Retina (tissue), 1 donor: ENCODE results near the gene DPY19L3.
"Not testable (repeated sequence)": the region's sequence is repeated elsewhere in the genome, so short reads cannot be mapped to it uniquely, and the experiment has no call there.

Experiments
- DNase-seq: peaks from one replicate; pipeline ENCODE4 v3.0.0-alpha.2; 2016

Gene DPY19L3, protein sequence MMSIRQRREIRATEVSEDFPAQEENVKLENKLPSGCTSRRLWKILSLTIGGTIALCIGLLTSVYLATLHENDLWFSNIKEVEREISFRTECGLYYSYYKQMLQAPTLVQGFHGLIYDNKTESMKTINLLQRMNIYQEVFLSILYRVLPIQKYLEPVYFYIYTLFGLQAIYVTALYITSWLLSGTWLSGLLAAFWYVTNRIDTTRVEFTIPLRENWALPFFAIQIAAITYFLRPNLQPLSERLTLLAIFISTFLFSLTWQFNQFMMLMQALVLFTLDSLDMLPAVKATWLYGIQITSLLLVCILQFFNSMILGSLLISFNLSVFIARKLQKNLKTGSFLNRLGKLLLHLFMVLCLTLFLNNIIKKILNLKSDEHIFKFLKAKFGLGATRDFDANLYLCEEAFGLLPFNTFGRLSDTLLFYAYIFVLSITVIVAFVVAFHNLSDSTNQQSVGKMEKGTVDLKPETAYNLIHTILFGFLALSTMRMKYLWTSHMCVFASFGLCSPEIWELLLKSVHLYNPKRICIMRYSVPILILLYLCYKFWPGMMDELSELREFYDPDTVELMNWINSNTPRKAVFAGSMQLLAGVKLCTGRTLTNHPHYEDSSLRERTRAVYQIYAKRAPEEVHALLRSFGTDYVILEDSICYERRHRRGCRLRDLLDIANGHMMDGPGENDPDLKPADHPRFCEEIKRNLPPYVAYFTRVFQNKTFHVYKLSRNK

DNA sequence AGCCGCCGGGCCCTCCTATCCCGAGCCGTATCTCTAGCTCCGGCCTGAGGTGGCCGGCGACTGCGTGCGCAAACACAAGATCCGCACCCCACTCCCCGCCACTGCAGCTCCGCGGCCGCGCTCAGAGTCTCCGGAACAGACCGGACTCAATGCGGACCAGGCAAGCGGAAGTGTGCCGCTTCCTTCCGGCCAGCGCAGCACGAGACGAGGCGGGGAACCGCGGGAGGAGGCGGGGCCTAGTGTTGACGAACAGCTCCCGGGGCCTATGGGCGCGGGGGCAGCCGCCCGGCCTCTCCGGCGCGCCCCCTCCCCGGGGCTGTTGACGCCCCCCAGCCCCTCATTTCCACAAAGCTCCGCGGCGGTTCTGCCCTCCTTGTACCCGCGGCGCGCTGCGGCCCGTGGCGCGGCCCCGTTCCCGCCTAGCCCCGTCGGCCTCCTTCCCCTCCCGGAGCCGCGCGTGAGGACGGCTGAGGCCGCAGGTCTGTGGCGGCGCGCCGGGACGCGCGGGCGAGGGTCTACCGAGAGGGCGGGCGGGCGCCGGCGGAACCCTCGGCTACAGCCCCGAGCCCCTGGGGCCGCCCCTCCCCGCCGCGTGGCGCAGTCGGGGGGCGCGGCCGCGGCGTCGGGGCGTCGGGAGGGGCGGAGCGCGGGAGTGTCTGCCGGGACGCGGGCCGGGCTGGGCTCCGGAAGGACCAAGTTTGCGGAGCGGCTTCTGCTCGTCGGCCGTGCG, at the start of gene DPY19L3:
DPY19L3 (plus strand) TSS at position 340 of the 730 bp plus-strand sequence. CDS start 2,484 bp downstream, outside the sequence.
- peak; percentile 98 for DNase-seq

DNA sequence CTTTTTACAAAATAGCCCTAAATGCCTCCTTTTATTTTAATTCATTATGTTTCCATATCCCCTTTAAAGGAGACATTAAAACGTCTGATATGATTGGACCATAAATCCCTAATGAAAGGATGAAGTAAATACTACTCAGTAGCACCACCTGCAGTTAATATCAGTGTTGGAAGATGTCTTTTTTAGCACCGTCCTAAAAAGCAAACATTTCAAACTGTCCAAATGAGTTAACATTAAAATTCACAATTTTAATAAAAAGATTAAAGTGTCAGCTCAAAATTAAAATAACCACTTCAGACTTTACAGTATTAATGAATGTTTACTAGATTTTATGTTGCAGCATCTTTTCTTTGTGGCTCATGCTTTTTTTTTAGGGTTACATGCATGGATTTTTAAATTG, 47.9 kb upstream of the DPY19L3 start:
- no peak for DNase-seq

DNA sequence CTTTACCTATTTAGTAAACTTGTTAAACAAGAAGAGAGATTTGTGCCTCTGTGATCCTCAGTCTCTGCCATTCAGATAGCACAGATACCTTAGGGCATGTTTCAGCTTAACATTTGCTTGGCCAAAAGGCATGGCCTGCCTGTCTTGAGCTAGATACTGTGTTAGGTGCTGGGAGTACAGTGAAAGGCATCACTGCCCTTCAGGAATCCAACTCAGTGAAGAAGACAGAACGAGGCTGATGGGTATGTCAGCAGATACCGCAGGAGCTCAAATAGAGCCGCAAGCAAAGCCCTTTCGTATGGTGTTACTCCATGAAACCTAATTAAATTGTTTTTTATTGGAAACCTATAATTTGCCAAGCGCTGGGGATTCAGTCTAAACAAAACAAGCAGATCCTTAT, 47.2 kb upstream of the DPY19L3 start:
- no peak for DNase-seq

DNA sequence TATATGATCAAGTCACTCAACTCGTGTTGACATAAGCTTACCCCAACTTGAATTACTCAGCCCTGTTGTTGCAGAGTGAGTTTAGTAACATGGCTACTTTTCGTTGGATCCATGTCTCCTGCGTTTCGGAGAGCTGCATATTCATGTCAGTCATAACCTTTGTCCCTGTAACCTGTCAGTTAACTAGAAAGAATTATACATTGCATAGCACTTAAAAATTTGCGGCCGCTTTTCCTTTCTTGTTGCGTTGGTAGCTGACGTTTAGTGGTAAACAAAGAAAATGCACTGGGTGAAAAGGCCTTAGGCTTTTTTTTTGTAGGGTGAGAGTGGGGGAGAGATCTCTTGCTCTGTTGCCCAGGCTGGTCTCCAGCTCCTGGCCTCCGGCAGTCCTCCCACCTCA, 46.0 kb upstream of the DPY19L3 start:
- no peak for DNase-seq

DNA sequence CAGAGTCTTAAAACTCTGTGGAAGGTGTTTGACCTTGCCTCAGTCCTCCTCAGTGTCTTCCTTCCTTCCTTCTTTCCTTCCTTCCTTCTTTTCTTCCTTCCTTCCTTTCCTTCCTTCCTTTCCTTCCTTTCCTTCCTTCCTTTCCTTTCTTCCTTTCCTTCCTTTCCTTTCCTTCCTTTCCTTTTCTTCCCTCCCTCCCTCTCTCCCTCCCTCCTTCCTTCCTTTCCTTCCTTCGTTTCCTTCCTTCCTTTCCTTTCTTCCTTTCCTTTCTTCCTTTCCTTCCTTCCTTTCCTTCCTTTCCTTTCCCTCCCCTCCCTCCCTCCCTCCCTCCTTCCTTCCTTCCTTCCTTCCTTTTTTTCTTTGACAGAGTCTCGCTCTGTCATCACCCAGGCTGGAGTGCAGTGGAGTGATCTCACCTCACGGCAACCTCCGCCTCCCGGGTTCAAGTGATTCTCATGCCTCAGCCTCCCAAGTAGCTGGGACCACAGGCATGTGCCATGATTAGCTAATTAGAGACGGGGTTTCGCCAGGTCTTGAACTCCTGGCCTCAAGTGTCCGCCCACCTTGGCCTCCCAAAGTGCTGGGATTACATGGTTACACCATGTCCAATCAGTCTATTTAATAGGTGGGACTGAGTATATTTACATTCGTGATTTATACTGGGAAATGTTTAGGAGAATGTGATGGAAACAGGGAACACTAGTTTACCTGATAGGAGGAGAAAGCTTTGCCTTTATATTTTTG, 43.8 kb upstream of the DPY19L3 start:
- no peak for DNase-seq

DNA sequence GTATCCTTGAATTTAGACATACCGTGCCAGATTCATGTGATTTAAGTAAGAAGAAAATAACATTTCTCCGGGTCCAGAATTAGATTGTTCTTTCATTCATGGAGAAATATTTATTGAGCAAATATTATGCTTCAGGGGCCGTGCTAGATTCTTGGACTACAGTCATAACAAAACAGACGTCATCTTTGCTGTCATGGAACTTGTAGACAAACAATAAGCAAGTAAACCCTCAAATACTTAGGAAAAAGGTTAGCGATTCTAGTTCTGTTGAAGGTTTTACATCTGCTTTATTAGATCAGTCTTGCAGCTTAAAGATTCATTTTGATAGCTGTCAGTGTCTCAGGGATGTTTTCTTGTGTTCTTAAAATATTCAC, 43.3 kb upstream of the DPY19L3 start:
- no peak for DNase-seq

DNA sequence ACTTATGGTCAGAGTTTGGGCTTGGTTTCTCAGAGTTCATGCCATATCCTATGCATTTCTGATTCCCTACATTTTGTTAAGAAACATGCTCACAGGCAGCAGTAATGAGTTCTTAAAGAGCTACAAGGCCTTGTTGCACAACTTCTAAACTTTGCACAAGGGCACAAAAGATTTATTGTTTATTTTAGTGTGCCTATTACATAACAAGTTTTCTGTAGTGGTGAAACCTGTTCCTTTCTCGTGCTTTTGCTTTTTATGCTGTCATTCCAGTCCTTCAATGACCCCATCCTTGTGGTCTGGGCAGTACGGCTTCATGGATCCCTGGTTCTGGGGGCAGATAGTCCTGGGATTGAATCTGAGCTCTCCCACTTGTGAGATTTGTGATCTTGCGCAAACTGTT, 42.4 kb upstream of the DPY19L3 start:
- DNase-seq: no peak

DNA sequence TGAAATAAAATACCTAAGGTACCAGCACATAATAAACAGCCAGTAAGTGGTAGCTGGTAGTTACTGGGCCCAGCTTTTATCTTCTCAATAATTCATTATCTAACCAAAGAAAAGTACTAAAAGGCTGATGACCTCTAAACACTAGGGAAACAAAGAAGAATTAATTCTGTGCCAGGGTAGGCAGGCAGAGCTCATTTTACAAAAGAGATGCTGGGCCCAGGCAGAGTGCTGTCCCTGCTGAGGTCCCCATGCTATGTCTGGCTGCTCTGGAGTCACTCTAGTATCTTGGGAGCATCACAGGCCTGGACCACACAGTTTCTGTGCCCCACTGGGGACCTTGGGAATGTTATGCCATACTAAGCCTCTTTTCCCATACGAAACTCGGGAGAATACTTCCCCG, 41.9 kb upstream of the DPY19L3 start:
- DNase-seq: no peak

DNA sequence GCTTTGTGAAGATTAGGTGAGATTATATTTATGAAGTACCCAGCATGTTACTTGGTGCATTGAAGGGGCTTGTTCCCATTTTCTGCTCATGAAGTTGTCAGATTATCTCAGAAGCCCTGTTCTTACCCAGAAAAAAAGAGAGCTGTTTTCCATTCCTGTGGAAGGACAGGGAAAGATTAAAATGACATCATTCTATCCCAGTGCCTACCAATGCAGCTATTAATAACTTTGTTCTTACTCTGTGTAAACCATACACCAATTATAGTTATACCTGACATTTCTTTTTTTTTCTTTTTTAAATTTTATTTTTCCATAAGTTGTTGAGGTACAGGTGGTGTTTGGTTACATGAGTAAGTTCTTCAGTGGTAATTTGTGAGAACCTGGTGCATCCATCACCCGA, 41.5 kb upstream of the DPY19L3 start:
- no peak for DNase-seq

DNA sequence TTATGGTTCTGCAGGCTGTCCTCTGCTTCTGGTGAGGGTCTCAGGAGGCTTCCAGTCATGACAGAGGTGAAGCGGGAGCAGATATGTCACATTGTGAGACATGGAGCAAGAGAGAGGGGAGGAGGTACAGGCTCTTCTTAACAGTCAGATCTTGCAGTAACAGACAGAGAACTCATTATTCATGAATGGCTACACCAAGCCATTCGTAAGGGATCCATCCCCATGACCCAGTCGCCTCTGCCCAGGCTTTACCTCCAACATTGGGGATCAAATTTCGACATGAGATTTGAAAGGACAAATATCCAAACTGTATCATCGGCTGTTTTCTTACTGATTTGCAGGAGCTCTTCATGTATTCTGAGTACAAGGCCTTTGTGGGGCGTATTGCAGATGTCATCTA, 38.5 kb upstream of the DPY19L3 start:
- DNase-seq: no peak

DNA sequence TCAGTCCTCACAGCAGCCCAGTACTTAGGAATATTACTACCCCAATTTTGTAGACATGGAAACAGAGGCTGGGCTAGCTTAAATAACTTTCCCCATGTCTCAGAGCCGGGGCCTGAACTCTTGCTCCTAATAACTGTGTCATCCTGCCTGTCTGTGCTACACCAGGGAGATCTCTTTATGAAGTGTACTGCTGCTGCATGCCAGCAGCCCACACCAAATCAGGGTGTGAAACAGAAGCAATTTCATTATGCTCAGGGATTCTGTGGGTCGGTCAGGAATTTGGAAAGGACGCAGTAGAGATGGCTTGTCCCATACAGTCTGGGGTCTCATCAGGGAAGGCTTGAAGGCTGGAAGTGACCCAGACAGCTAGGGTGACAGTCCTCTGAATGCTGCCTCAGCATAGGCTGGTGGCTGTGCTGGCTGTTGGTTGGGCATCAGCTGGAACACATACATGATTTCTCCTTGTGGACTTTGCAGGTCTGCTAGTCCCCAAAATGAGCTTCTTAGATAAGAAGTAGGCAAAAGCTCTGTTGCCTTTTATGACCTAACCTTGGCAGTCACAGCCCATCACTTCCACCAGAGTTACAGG, 37.5 kb upstream of the DPY19L3 start:
- no peak for DNase-seq

DNA sequence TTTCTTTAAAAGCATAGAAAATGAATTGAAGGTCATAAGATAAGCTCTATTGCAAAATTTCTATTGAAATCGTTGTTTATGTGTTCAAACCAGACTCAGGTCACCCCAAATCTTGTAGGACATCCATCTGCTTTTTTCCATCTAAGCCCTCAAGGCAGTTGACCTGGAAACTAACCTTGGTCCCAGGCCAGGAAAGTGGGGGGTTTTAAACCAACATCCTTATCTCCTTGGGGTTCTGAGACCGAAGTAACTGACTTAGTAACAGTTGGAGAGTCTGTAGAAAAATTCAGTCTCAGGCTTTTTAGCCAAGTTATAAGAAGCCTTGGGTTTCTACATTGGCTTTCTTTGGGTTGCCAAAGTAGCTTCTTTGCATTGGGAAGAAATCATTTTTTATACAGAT, 36.8 kb upstream of the DPY19L3 start:
- no peak for DNase-seq

DNA sequence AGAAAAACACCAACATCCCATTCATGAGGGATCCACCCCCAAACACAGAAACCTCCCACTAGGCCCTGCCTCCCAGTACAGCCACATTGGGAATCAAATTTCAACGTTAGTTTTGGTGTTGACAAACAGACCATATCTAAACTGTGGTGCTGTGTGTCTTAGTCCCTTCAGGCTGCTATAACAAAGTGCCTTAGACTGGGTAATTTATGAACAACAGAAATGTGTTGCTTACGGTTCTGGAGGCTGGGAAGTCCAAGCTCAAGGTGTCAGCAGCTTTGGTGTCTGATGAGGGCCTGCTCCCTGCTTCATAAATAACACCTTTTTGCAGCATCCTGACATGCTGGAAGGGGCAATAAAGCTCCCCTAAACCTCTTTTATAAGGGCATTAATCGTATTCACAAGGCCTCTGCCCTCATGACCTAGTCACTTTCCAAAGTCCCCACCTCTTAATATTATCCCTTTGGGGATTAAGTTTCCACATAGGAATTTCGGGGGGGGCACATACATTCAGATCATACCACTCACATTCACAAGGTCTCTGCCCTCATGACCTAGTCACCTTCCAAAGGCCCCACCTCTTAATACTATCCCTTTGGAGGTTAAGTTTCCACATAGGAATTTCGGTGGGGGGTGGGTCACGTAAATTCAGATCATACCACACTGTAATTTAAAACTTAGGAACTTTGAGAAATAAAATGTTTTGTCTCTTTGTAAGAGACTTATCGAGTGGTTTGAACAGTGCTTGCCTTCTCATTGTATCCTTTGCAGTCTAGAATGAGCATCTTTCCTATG, 32.6 kb upstream of the DPY19L3 start:
- DNase-seq: no peak

DNA sequence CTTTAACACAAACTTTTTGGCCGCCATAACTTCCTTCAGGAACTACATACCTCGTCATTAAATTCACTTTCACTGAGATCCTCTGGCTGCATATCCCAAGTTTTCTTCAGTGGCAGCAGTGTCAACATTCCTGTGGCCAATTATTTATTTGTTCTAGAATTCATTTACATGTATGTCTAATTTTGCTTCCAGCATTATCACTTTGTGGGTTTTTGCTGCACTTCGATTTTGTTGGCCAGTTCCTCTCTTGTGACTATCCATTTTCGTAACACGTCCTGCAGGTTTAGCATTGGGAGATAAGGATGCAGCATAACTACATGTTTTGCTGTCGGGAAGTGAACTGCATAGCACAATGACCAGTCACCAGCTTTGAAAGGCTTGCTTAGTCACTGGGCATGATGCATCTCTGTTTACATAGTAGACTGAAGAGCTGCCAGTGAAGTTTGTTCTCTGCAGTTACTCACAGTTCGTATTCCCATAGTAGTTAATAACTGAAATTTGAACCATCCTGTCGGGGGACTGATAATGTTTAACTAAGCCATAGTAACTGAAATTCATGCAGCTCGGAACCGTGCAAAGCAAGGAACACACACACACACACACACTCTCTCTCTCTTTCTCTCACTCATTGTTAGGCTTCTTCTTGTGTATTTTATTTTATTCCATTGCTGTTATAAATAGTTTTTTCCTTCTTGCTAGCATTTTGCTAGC, 31.8 kb upstream of the DPY19L3 start:
- no peak for DNase-seq

DNA sequence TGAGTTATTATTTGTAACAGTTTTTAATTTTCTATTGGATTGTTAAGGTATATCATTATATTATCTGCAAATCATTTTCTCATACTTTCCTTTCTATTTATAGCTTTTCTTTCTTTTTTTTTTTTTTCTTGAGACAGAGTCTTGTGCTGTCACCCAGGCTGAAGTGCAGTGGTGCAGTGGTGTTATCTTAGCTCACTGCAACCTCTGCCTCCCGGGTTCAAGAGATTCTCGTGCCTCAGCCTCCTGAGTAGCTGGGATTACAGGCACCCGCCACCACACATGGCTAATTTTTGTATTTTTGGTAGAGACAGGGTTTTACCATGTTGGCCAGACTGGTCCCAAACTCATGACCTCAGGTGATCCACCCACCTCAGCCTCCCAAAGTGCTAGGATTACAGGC, 31.2 kb upstream of the DPY19L3 start:
- DNase-seq: not testable (repeated sequence)

DNA sequence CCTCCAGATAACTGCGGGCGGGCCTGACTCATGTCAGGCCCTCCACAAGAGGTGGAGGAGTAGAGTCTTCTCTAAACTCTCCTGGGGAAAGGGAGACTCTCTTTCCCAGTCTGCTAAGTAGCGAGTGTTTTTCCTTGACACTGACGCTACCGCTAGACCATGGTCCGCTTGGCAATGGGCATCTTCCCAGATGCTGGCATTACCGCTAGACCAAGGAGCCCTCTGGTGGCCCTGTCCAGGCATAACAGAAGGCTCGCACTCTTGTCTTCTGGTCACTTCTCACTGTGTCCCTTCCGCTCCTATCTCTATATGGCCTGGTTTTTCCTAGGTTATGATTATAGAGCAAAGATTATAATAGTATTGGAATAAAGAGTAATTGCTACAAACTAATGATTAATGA, 28.5 kb upstream of the DPY19L3 start:
- not testable (repeated sequence) for DNase-seq

DNA sequence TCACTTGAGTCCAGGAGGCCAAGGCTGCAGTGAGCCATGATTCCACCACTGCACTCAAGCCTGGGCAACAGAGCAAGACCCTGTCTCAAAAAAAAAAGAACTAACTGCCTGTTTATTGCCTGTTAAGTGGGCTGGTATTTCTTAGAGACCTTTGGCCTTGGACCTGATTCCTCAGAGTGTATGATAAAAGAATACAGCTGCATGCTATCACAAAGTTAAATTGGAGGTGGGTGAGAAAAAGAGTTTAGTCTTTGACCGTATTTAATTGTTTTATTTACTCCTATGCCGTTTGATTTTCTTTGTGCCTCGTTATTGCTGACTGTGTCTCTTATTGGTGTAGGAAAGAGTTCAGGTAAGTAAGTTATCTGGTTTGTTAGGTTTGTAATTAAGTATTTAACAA, 25.3 kb upstream of the DPY19L3 start:
- no peak for DNase-seq

DNA sequence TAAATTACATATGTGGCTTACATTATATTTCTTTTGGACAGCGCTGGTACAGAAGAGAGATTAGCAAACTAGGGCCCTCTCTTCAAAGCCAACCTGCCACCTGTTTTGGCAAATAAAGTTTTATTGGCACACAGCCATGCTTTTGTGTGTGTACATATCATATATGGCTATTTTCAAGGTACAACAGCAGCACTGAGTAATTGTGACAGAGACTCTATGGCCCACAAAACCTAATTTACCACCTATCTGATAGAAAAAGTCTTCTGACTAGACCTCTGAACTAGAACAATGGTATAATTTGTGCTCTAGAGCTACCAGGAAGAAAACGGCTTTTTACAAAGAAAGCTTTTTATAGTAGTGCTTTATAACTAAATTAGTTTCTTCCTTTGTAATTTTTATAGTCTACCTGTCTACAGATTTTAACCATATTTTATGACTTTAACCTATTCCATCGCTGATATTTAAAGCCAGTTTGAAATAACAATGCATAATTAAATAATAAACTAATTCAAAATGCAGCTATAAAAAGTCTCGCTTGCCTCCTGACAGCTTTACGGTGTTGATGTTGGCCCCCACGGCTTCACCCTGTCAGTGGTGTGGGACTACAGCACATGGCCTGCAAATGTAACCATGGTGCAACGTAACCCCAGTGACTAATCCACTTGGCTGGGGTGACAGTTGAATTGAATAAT, 17.7 kb upstream of the DPY19L3 start:
- no peak for DNase-seq

DNA sequence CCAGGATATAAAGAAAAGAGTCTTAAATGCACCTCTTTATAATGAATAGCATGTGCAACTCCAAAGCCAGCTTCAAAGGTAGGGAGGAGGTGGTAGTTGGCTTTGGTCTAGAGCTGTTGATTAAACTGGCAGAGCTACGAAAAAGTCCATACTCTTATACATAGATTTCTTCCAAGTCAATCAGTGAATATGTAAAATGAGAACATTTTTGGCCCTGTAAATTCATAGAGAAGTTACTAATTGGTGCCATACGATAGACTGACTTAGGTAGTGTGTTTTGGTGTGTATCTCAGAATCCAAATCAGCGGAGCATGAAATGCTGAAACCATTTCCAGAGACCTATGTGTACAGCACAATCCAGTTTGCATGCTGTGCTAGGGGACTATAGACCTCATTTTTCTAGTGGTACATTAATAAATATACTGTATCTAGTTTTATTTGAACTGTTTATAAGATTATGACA, 17.1 kb upstream of the DPY19L3 start:
- DNase-seq: no peak

DNA sequence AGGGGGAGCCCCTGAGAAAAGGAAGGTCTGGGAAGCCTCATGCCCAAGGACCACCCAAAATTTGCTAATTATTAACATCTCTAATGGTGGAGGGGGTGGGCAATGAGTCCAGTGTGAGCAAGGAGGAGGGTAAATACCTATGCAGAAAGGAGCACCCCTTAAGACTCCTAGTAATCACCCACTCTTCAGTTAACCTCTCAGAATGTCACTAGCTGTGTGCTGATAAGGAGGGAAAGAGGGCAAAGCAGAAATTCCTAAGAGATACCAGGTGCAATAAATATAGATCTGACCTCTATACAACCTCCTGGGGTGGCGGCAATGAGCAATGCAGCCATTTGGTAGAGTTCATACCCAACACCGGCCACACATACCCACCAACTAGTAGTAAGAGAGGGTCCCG, 12.7 kb upstream of the DPY19L3 start:
- DNase-seq: no peak
